GM12878 (cell line): ENCODE data around the gene MYO9B. TPM values are rescaled to one million over a fixed set of nuclear protein-coding genes. Genes with fewer than 3 reads are reported as not detected.

Experiments
- ATAC-seq: fragments of 200-7000 bp; cut with Tn5 transposase; 3 replicates; pipeline ENCODE4 v1.9.1; 2020; ENCODE audit warnings: mild to moderate bottlenecking, moderate library complexity
- BruUV-seq: library from RNA; stranded (reverse); fragments of 400-500 nt; replicated peaks from 2 replicates; lab custom pipeline; 2021; lab: Mats Ljungman, UMichigan
- CTCF ChIA-PET: fragments of 300-600 bp; sonication (Branson Sonifier 250); formaldehyde crosslinking; extraction: SDS; loops from one replicate; lab custom pipeline; 2021; ENCODE audit warnings: inconsistent platforms; lab: Yijun Ruan, JAX
- POLR2A ChIA-PET: fragments of 350-600 bp; formaldehyde crosslinking; extraction: SDS; loops from one replicate; lab custom pipeline; 2021; ENCODE audit warnings: inconsistent platforms; lab: Charles Lee
- RAD21 ChIA-PET: fragments of 300-600 bp; sonication (Branson Sonifier 250); formaldehyde crosslinking; loops from one replicate; lab custom pipeline; 2023; ENCODE audit warnings: antibody characterized with exemption; ENCODE audit not compliant: unreplicated experiment; lab: Charles Lee
- SMC1A ChIA-PET: fragments of 300-600 bp; sonication (Branson Sonifier 250); formaldehyde crosslinking; loops from one replicate; lab custom pipeline; 2023; ENCODE audit not compliant: unreplicated experiment, uncharacterized antibody; lab: Charles Lee
- DNase-seq: peaks from one replicate; pipeline ENCODE4 v3.0.0-alpha.2; 2011; ENCODE audit warnings: low read depth, low spot score
- FAIRE-seq: peaks from 3 replicates; lab custom pipeline; 2011; peaks lifted over from hg19 to GRCh38; lab: Jason Lieb, UNC
- H2AFZ ChIP-seq: 2 replicates; pipeline ENCODE4 v1.6.0; 2011; ENCODE audit warnings: low read depth, low read length, control low read depth; ENCODE audit not compliant: control insufficient read depth
- H3K27ac ChIP-seq: 2 replicates; pipeline ENCODE4 v1.5.1; 2011; ENCODE audit warnings: control low read depth; ENCODE audit not compliant: control insufficient read depth, insufficient read depth
- H3K27me3 ChIP-seq, 2 experiments: replicated peaks in 1 of 2; 2 replicates each; pipeline versions ENCODE4 v1.6.0 to v1.6.1; 2011; ENCODE audit warnings: low read length in 1 of 2; ENCODE audit not compliant: control insufficient read depth in 2 of 2, insufficient read depth in 2 of 2
- H3K36me3 ChIP-seq, 2 experiments: 2 replicates each; pipeline ENCODE4 v1.5.1; 2011; ENCODE audit warnings: low read length in 1 of 2; ENCODE audit not compliant: control insufficient read depth in 2 of 2, insufficient read depth in 2 of 2
- H3K4me1 ChIP-seq: 2 replicates; pipeline ENCODE4 v1.6.1; 2011; ENCODE audit warnings: mild to moderate bottlenecking, low read length, moderate library complexity, mixed read lengths; ENCODE audit not compliant: control insufficient read depth, insufficient read depth
- H3K4me2 ChIP-seq: 2 replicates; pipeline ENCODE4 v1.6.0; 2011; ENCODE audit warnings: control low read depth; ENCODE audit not compliant: control insufficient read depth, insufficient read depth
- H3K4me3 ChIP-seq: fragments of 200-600 bp; sonication (generic); 2 replicates; pipeline ENCODE4 v1.5.1; 2016
- H3K79me2 ChIP-seq: 2 replicates; pipeline ENCODE4 v1.6.0; 2011; ENCODE audit warnings: low read length; ENCODE audit not compliant: control insufficient read depth, insufficient read depth
- H3K9ac ChIP-seq: 2 replicates; pipeline ENCODE4 v1.8.0; 2011; ENCODE audit warnings: low read length, control low read depth, mixed read lengths; ENCODE audit not compliant: control insufficient read depth, insufficient read depth
- H3K9me3 ChIP-seq: replicated peaks from 3 replicates; pipeline ENCODE4 v1.5.1; 2011; ENCODE audit warnings: mild to moderate bottlenecking, low read length; ENCODE audit not compliant: control insufficient read depth, insufficient read depth
- H4K20me1 ChIP-seq: 2 replicates; pipeline ENCODE4 v1.6.0; 2011; ENCODE audit not compliant: control insufficient read depth, insufficient read depth
- BCL11A ChIP-seq: IDR thresholded peaks from 2 replicates; pipeline ENCODE4 v1.6.1; 2011; ENCODE audit warnings: low read depth, low read length
- JUND ChIP-seq: IDR thresholded peaks from 2 replicates; pipeline ENCODE4 v1.6.1; 2012; ENCODE audit warnings: low read depth, mild to moderate bottlenecking, low read length, improper control_type of control experiment, moderate library complexity
- MLLT1 ChIP-seq: fragments of 450-650 bp; IDR thresholded peaks from 2 replicates; pipeline ENCODE4 v1.6.1; 2016; ENCODE audit warnings: mild to moderate bottlenecking
- PAX5 ChIP-seq: IDR thresholded peaks from 2 replicates; pipeline ENCODE4 v1.6.1; 2011; ENCODE audit warnings: low read depth, low read length, borderline replicate concordance
- PBX3 ChIP-seq: IDR thresholded peaks from 2 replicates; pipeline ENCODE4 v1.6.1; 2011; ENCODE audit warnings: mild to moderate bottlenecking, low read depth, low read length, moderate library complexity; ENCODE audit not compliant: insufficient replicate concordance
- RB1 ChIP-seq: fragments of 450-650 bp; formaldehyde crosslinking; IDR thresholded peaks from 2 replicates; pipeline ENCODE4 v1.6.1; 2017; ENCODE audit warnings: mild to moderate bottlenecking, borderline replicate concordance
- RELB ChIP-seq: fragments of 450-650 bp; IDR thresholded peaks from 2 replicates; pipeline ENCODE4 v1.6.1; 2017; ENCODE audit warnings: low read depth, mild to moderate bottlenecking, moderate library complexity
- RUNX3 ChIP-seq: IDR thresholded peaks from 2 replicates; pipeline ENCODE4 v1.6.1; 2012; ENCODE audit warnings: low read length, inconsistent platforms
- STAT1 ChIP-seq: fragments of 450-650 bp; conservative IDR thresholded peaks from 2 replicates; pipeline ENCODE4 v1.6.1; 2014; ENCODE audit warnings: antibody characterized with exemption, mild to moderate bottlenecking
- SUPT20H ChIP-seq: IDR thresholded peaks from 2 replicates; pipeline ENCODE4 v1.6.1; 2011; ENCODE audit warnings: low read depth, mild to moderate bottlenecking, low read length, moderate library complexity, borderline replicate concordance; ENCODE audit not compliant: control insufficient read depth
- WGBS: methylation state at CpG from one replicate; pipeline ENCODE4 v1.1.6; 2016; ENCODE audit warnings: low lambda C conversion rate; ENCODE audit not compliant: insufficient replicate concordance, insufficient coverage; ENCODE audit errors: missing lambda C conversion rate; 5-methylcytosine and 5-hydroxymethylcytosine counted together
- in situ Hi-C: fragments of 300-500 bp; cut with MboI; formaldehyde crosslinking; loops from 9 replicates; pipeline ENCODE4 v1.14.3; 2018; ENCODE audit warnings: mixed read lengths
- intact Hi-C: fragments of 100-400 bp; cut with micrococcal nuclease; formaldehyde crosslinking; loops from one replicate; pipeline ENCODE4 v1.14.2; 2022; ENCODE audit not compliant: unreplicated experiment
- polyA plus RNA-seq, 11 experiments: library from polyadenylated mRNA; depleted of rRNA in 4 of 11; unstranded in 6 of 11; stranded (reverse) in 5 of 11; fragments of >200 nt; fragmentation: Nextera tagmentation in 4 of 11; fragmentation: Illumina TruSeq in 1 of 11; extraction: Ambion mirVana in 4 of 11; extraction: Trizol in 1 of 11; gene quantifications; 1 replicate in 1 of 11; 2 replicates in 10 of 11; pipeline versions ENCODE4 v1.2.1 to v1.2.3, GENCODE V29; 2011 to 2016; ENCODE audit warnings: inconsistent platforms in 2 of 11, missing spikeins in 2 of 11, low read depth in 1 of 11
- total RNA-seq, 4 experiments: library from RNA; depleted of rRNA in 3 of 4; stranded (reverse); fragments of >200 nt in 3 of 4; fragmentation: Illumina TruSeq in 1 of 4; extraction: Trizol in 1 of 4; gene quantifications; 2 replicates each; pipeline versions ENCODE4 v1.2.1 to v1.2.3, GENCODE V29; 2013 to 2021
- TF ChIP-seq, protein P1 (sequence below): fragments of 450-650 bp; IDR thresholded peaks from 2 replicates; pipeline ENCODE4 v1.6.1; 2016; ENCODE audit warnings: mild to moderate bottlenecking, moderate library complexity, borderline replicate concordance

Gene MYO9B
- total and polyA plus RNA-seq, 10 of the 15 experiments (the other 5 are each of a cell fraction or from before 2014, with no cell fraction given) = 5.4 to 165 (median 45.8) TPM

DNA sequence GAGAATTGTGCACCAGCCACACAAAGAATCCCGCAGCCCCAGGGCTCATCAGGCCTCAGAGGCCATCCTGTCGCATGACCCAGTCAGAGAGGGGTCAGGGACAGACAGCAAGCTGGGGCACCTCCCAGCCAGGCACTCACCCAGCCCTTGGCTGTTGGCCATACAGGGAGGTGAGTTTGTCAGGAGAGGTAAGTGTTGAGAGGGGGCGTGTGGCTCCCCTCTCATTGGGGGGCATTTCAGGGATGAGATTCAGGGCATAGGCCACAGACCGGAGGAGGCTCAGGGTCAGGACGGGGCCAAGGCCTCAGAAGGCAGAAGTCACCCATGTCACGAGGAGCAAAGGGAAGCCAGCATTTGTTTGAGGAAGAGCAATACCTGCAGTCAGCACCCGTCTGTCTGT is 37.1 kb downstream of the MYO9B start (continued):
- TF ChIP-seq SUPT20H (no peak), BCL11A (no peak), PBX3 (no peak), RELB (no peak), RB1 (no peak), MLLT1 (no peak), JUND (no peak)

DNA sequence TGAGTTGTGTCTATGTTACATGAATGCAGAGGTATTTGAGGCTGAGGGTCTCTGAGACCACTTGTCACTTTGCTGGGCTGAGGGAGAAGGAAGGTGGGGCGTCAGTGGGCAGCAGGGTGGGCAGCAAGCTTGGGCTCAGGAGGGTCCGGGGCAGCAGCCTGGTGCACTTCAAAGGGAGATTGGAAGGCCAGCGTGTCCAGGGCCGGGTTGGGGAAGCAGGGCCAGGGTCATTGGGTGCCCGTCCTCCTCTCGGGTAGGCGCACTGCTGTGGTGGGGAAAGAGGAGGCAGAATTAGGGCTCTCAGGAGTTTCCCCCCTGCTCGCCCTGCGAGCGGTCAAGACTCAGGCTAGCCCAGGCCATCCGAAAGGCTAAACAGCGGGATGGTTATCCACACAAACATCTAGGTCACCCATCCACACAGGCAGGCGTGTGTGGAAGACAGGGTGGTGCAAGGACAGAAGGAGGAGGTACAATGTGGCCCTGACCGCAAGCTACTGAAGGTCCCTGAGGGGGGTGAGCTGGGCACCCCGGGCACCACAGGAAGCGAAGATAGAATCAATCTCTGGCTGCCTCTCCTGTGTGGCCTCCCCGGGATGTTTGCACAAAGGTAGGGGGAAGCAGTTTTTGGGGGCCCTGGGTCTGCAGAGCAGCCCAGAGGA is 37.7 kb downstream of the MYO9B start:
- in situ Hi-C loops (no loop called here), intact Hi-C loops (no loop called here)
- no peak overlapping the region for H3K4me2 ChIP-seq
- H3K4me1 ChIP-seq = peaks cover 43% of the 10 kb centered on the region
- no peaks in the 10 kb centered on the region for H3K27me3 ChIP-seq
- no peak for ATAC-seq
- no peaks in the 10 kb centered on the region for H4K20me1 ChIP-seq
- 96% methylated on average over 17 of the region's 17 CpGs for WGBS
- H3K4me3 ChIP-seq = no peak overlapping the region
- CTCF ChIA-PET = no interaction called here
- peaks cover 80% of the 10 kb centered on the region for H3K79me2 ChIP-seq
- RAD21 ChIA-PET = no interaction called here
- no peak for DNase-seq
- no TSS peak for BruUV-seq
- no peak overlapping the region for H3K9ac ChIP-seq
- H3K27ac ChIP-seq = no peak overlapping the region
- SMC1A ChIA-PET = no interaction called here
- no peak for FAIRE-seq
- H3K9me3 ChIP-seq = no peaks in the 10 kb centered on the region; the same call in 2 of the 3 replicates
- no peak overlapping the region for H2AFZ ChIP-seq
- peaks cover 21 to 42% of the 10 kb centered on the region in 2 experiments for H3K36me3 ChIP-seq
- POLR2A ChIA-PET = no interaction called here
- no peak for TF ChIP-seq PAX5
- no peak for TF ChIP-seq STAT1
- TF ChIP-seq, protein P1, sequence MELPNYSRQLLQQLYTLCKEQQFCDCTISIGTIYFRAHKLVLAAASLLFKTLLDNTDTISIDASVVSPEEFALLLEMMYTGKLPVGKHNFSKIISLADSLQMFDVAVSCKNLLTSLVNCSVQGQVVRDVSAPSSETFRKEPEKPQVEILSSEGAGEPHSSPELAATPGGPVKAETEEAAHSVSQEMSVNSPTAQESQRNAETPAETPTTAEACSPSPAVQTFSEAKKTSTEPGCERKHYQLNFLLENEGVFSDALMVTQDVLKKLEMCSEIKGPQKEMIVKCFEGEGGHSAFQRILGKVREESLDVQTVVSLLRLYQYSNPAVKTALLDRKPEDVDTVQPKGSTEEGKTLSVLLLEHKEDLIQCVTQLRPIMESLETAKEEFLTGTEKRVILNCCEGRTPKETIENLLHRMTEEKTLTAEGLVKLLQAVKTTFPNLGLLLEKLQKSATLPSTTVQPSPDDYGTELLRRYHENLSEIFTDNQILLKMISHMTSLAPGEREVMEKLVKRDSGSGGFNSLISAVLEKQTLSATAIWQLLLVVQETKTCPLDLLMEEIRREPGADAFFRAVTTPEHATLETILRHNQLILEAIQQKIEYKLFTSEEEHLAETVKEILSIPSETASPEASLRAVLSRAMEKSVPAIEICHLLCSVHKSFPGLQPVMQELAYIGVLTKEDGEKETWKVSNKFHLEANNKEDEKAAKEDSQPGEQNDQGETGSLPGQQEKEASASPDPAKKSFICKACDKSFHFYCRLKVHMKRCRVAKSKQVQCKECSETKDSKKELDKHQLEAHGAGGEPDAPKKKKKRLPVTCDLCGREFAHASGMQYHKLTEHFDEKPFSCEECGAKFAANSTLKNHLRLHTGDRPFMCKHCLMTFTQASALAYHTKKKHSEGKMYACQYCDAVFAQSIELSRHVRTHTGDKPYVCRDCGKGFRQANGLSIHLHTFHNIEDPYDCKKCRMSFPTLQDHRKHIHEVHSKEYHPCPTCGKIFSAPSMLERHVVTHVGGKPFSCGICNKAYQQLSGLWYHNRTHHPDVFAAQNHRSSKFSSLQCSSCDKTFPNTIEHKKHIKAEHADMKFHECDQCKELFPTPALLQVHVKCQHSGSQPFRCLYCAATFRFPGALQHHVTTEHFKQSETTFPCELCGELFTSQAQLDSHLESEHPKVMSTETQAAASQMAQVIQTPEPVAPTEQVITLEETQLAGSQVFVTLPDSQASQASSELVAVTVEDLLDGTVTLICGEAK = no peak
- TF ChIP-seq RUNX3 = no peak
